ENCODE data around the gene AHDC1. TPM values are rescaled to one million over a fixed set of nuclear protein-coding genes. Genes with fewer than 3 reads are reported as not detected.

Gene AHDC1
- total and polyA plus RNA-seq, 10 of the 15 experiments (the other 5 are each of a cell fraction or from before 2014, with no cell fraction given), result 0.21 to 13.0 (median 1.4) TPM

- RAD21 ChIA-PET (ENCODE audit: unreplicated experiment), result interaction anchor here (0.5 to 11.0 kb wide), 2 partner anchors 42 to 179 kb away, joined by 3 to 181 read pairs; no protein-coding TSS in a partner anchor
- Histone ChIP-seq H3K4me1 (ENCODE audit: control insufficient read depth, insufficient read depth, low read length) (peaks cover 52% of the 10 kb centered on the region), H3K27me3 (replicated peaks in 1 of 2; ENCODE audit: control insufficient read depth in 2 of 2, insufficient read depth in 2 of 2, low read length in 1 of 2) (no peaks in the 10 kb centered on the region), H4K20me1 (ENCODE audit: control insufficient read depth, insufficient read depth) (0 out of 2 replicates have a peak, but pooled peaks cover 3% of the 10 kb centered on the region), H3K4me3 (no peak overlapping the region), H3K36me3 (ENCODE audit: control insufficient read depth in 2 of 2, insufficient read depth in 2 of 2, low read length in 1 of 2) (no peaks in the 10 kb centered on the region; a peak in 2 of 4 replicates), H3K9me3 (replicated peaks; ENCODE audit: control insufficient read depth, insufficient read depth, low read length) (no peaks in the 10 kb centered on the region), H2AFZ (ENCODE audit: control insufficient read depth, low read depth, low read length) (no peak overlapping the region), H3K4me2 (ENCODE audit: control insufficient read depth, insufficient read depth) (peak overlapping the region; percentile 8; the same call in 1 of the 2 replicates), H3K27ac (ENCODE audit: control insufficient read depth, insufficient read depth) (peak overlapping the region; percentile 4; the same call in 1 of the 2 replicates), H3K79me2 (ENCODE audit: control insufficient read depth, insufficient read depth, low read length) (peaks cover 1% of the 10 kb centered on the region), H3K9ac (ENCODE audit: control insufficient read depth, insufficient read depth, low read length) (no peak overlapping the region)
- no peak for ATAC-seq
- POLR2A ChIA-PET, result no interaction called here
- SMC1A ChIA-PET (ENCODE audit: uncharacterized antibody, unreplicated experiment), result interaction anchor here (1.2 kb wide), 1 partner anchor 18 kb away, joined by 3 read pairs; no protein-coding TSS in a partner anchor
- DNase-seq (ENCODE audit: low read depth, low spot score), result no peak
- intact Hi-C loops (cut with micrococcal nuclease; ENCODE audit: unreplicated experiment), result no loop called here
- CTCF ChIA-PET, result interaction anchor here (0.9 to 4.6 kb wide), 3 partner anchors 9 to 302 kb away, joined by 3 to 68 read pairs (median 4); no protein-coding TSS in a partner anchor
- in situ Hi-C loops (cut with MboI), result no loop called here
- TF ChIP-seq MEF2B (IDR thresholded peaks at IDR 0.05; ENCODE audit: partially characterized antibody, poor library complexity, severe bottlenecking), result peak; percentile 24
- TF ChIP-seq, protein P1, sequence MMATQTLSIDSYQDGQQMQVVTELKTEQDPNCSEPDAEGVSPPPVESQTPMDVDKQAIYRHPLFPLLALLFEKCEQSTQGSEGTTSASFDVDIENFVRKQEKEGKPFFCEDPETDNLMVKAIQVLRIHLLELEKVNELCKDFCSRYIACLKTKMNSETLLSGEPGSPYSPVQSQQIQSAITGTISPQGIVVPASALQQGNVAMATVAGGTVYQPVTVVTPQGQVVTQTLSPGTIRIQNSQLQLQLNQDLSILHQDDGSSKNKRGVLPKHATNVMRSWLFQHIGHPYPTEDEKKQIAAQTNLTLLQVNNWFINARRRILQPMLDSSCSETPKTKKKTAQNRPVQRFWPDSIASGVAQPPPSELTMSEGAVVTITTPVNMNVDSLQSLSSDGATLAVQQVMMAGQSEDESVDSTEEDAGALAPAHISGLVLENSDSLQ (IDR thresholded peaks at IDR 0.05), result no peak
- TF ChIP-seq FOXK2 (IDR thresholded peaks at IDR 0.05), result no peak
- no peak for TF ChIP-seq SUPT20H (IDR thresholded peaks at IDR 0.05; ENCODE audit: borderline replicate concordance, control insufficient read depth, low read depth, low read length)
- no peak for TF ChIP-seq LARP7 (IDR thresholded peaks at IDR 0.05)
- BruUV-seq (replicated peaks), result no TSS peak
- WGBS (ENCODE audit: insufficient coverage, insufficient replicate concordance, low lambda C conversion rate, missing lambda C conversion rate), result 31% methylated on average over 3 of the region's 3 CpGs
- no peak for FAIRE-seq
Measured at GRCh38 chr1:27598295-27598687, 5.7 kb downstream of the AHDC1 start.
